ENCODE data around the gene FYN.

FYN gene

DNA sequence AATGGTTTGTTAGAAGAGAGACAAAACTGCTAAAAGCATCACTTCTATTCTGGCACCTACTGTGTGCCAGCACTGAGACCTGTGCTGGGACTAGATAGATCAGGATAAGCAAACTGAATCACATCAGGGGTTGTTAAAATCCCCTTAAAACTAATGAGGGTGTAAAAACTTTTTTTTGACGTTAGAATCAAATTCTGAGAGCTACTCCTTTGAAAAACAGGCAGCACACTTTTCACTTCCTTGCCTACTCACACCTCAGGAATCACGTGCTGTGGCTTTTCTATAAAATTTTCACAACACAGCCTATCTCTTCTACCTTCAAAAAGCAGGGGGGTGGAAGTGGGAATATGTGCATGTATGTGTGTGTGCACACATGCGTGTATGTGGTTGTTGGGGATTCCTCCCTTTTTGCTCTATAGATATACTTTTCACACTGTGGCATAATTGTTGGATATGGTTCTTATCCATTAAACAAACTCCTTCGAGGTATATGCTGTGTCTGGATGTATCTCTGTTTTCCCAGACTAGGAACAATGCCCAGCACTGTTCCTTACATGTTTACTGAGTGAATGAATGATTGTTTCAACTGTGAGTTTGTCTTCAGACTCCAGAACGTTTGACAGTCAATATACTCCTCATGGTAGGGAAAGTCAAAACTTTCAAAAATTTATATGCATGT lies 105.4 kb downstream of the FYN start:
- Histone ChIP-seq H3K4me1 (ENCODE audit: insufficient read depth, poor library complexity, severe bottlenecking) (no peaks in the 10 kb centered on the region), H3K4me3 (ENCODE audit: severe bottlenecking) (no peak overlapping the region), H3K27ac (ENCODE audit: poor library complexity, severe bottlenecking) (no peak overlapping the region), H3K36me3 (ENCODE audit: low read depth) (no peaks in the 10 kb centered on the region), H3K9me3 (ENCODE audit: severe bottlenecking) (no peaks in the 10 kb centered on the region), H3K27me3 (ENCODE audit: insufficient read depth, poor library complexity, severe bottlenecking) (no peaks in the 10 kb centered on the region)
- ATAC-seq (ENCODE audit: low read depth): no peak
- DNase-seq (ENCODE audit: low spot score): no peak
- TF ChIP-seq, protein P1, sequence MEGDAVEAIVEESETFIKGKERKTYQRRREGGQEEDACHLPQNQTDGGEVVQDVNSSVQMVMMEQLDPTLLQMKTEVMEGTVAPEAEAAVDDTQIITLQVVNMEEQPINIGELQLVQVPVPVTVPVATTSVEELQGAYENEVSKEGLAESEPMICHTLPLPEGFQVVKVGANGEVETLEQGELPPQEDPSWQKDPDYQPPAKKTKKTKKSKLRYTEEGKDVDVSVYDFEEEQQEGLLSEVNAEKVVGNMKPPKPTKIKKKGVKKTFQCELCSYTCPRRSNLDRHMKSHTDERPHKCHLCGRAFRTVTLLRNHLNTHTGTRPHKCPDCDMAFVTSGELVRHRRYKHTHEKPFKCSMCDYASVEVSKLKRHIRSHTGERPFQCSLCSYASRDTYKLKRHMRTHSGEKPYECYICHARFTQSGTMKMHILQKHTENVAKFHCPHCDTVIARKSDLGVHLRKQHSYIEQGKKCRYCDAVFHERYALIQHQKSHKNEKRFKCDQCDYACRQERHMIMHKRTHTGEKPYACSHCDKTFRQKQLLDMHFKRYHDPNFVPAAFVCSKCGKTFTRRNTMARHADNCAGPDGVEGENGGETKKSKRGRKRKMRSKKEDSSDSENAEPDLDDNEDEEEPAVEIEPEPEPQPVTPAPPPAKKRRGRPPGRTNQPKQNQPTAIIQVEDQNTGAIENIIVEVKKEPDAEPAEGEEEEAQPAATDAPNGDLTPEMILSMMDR (IDR thresholded peaks at IDR 0.05; ENCODE audit: poor library complexity, severe bottlenecking): no peak

DNA sequence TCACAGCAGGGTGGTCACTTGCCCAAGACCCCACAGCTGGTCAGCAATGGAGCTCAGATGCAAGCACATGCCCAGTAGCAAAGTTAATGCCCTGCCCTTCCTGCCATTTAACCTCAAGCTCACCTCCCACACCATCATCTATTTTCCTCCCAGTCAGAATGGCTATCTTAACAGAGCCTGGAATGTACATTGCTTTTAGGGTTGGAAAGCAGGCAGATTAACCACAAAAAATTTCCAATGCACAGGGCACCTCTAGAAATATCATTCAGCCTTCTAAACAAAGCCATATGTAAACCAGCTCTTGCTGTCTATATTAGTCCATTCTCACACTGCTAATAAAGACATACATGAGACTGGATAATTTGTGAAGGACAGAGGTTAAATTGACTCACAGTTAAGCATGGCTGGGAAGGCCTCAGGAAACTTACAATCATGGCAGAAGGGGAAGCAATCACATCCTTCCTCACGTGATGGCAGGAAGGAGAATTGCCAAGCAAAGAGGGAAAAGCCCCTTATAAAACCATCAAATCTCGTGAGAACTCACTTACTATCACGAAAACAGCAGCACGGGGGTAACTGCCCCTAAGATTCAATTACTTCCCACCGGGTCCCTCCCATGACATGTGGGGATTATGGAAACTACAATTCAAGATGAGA lies 106.9 kb downstream of the FYN start:
- Histone ChIP-seq H3K9me3 (ENCODE audit: severe bottlenecking) (no peaks in the 10 kb centered on the region), H3K27ac (ENCODE audit: poor library complexity, severe bottlenecking) (no peak overlapping the region), H3K4me1 (ENCODE audit: insufficient read depth, poor library complexity, severe bottlenecking) (no peaks in the 10 kb centered on the region)

DNA sequence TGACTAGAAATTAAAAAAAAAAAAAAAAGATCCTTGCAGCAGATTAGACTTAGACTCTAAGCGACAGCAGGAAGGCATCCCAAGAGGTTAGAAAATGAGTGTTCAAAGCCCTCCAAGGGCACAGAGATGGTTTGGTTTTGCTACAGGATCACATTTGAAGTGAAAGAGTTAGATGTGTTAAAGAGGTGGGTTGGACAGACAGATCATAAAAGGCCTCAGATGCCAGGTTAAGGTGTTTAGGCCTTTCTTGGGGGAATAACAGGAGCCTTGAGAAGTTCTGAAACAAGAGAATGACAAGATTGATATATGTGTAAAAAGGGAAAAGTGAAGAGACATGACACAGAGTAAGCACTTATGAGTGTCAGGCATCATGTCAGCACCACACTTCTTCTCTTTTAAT lies 107.5 kb downstream of the FYN start:
- Histone ChIP-seq H3K36me3 (ENCODE audit: low read depth) (no peaks in the 10 kb centered on the region), H3K9me3 (ENCODE audit: severe bottlenecking) (no peaks in the 10 kb centered on the region), H3K4me3 (ENCODE audit: severe bottlenecking) (no peak overlapping the region), H3K27ac (ENCODE audit: poor library complexity, severe bottlenecking) (no peak overlapping the region), H3K27me3 (ENCODE audit: insufficient read depth, poor library complexity, severe bottlenecking) (no peaks in the 10 kb centered on the region), H3K4me1 (ENCODE audit: insufficient read depth, poor library complexity, severe bottlenecking) (no peaks in the 10 kb centered on the region)
- DNase-seq (ENCODE audit: low spot score) (no peak), ATAC-seq (ENCODE audit: low read depth) (no peak)
- TF ChIP-seq, protein P1 (IDR thresholded peaks at IDR 0.05; ENCODE audit: poor library complexity, severe bottlenecking): no peak

More for the DNA sequence above, 106.9 kb downstream of the FYN start:
- Histone ChIP-seq H3K4me3 (ENCODE audit: severe bottlenecking) (no peak overlapping the region), H3K27me3 (ENCODE audit: insufficient read depth, poor library complexity, severe bottlenecking) (no peaks in the 10 kb centered on the region), H3K36me3 (ENCODE audit: low read depth) (no peaks in the 10 kb centered on the region)
- no peak for DNase-seq (ENCODE audit: low spot score)
- no peak for ATAC-seq (ENCODE audit: low read depth)
- TF ChIP-seq, protein P1 (IDR thresholded peaks at IDR 0.05; ENCODE audit: poor library complexity, severe bottlenecking): no peak

DNA sequence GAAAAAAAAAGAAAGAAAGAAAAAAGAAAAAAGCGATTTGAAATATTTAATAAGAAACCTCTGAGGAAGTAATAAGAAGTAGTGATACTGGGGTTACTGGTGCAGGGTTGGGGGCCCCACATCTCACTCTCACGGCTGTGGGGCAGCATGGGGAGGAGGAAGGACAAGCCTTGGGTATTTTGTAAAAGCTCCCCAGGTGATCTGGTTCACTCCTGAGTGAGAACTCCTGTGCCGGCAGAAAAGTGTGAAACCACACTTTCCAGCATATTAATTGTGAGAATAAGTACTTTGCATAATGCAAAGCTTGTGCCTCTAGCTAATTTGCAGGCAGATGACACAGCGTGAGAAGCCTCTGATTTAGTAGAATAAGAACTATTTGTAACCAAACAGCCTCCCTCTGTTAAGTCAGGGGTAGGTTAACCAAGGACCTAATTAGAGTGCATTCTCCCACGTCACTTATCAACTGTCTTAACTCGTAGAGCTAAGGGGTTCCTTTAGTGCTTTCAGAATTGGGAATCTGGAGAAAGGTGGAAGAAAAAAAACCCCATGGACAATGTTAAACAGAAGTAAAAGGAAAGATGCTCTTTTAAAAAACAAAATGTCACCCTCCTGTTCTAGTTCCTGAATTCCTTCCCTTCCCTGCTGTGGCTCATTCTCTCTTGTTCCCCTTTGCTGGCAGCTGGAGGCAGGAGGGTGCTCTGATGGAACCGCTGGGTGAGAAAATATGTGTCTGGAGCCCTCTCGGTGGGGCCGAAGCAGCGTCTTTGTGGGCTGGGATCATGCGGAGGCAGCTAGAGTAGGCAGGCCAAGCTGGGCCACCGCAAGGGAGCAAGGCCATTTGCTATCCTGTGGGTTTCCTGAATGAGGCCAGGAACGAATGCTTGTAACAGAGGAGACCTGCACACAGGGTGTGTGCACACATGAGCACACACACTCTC lies 108.7 kb downstream of the FYN start:
- Histone ChIP-seq H3K4me1 (ENCODE audit: insufficient read depth, poor library complexity, severe bottlenecking) (no peaks in the 10 kb centered on the region), H3K4me3 (ENCODE audit: severe bottlenecking) (no peak overlapping the region), H3K9me3 (ENCODE audit: severe bottlenecking) (no peaks in the 10 kb centered on the region), H3K27me3 (ENCODE audit: insufficient read depth, poor library complexity, severe bottlenecking) (no peaks in the 10 kb centered on the region), H3K36me3 (ENCODE audit: low read depth) (no peaks in the 10 kb centered on the region), H3K27ac (ENCODE audit: poor library complexity, severe bottlenecking) (no peak overlapping the region)
- ATAC-seq (ENCODE audit: low read depth) (no peak), DNase-seq (ENCODE audit: low spot score) (no peak)
- TF ChIP-seq, protein P1 (IDR thresholded peaks at IDR 0.05; ENCODE audit: poor library complexity, severe bottlenecking): no peak

Measured in RWPE2 (cell line).